Measurements from ENCODE around the gene SMIM8. TPM values are rescaled to one million over a fixed set of nuclear protein-coding genes. Genes with fewer than 3 reads are reported as not detected.

The SMIM8 gene
- 2.1 to 7.6 TPM (median 4.5 TPM) in 3 replicates for polyA plus RNA-seq
- 4.1 TPM for polyA plus RNA-seq (2011; ENCODE audit: low read depth)
- polyA plus RNA-seq (2011; cell fraction: cytosol; rRNA removed) = 2.6 and 5.5 TPM in 2 replicates
- polyA plus RNA-seq (2011; cell fraction: nucleus; rRNA removed) = 6.8 and 7.6 TPM in 2 replicates
- 3.2 and 5.4 TPM in 2 replicates for polyA plus RNA-seq (2012; ENCODE audit: low replicate concordance)
- 3.5 to 5.9 TPM in 2 of 3 replicates, not detected in the other for polyA minus RNA-seq
- polyA minus RNA-seq (2011; cell fraction: cytosol; rRNA and poly(A)+ RNA removed) = not detected
- 3.3 and 10.5 TPM in 2 replicates for polyA minus RNA-seq (2011; cell fraction: nucleus; rRNA and poly(A)+ RNA removed)

GRCh38 chr6:87322304-87323212 is at the start of gene SMIM8:
SMIM8 (plus strand) TSS chr6:87322588; CDS start chr6:87337032, 14,444 bp downstream.
- peak within 1 kb of the TSS; percentile 90 for H3K9ac ChIP-seq (ENCODE audit: control insufficient read depth, extremely low read depth, insufficient read depth, low read length)
- H3K4me1 ChIP-seq (ENCODE audit: control insufficient read depth, extremely low read depth, insufficient read depth, low read length) = no peaks in the 10 kb centered on the region
- no peaks in the 10 kb centered on the region for H4K20me1 ChIP-seq (ENCODE audit: control insufficient read depth, extremely low read depth, insufficient read depth, low read length)
- H2AFZ ChIP-seq (ENCODE audit: control insufficient read depth, low read length) = peak within 1 kb of the TSS; percentile 99
- no peaks in the 10 kb centered on the region for H3K27me3 ChIP-seq (ENCODE audit: control insufficient read depth, extremely low read depth, insufficient read depth, low read length)
- no peaks in the 10 kb centered on the region for H3K9me3 ChIP-seq (ENCODE audit: control insufficient read depth, low read depth, low read length)
- H3K9me1 ChIP-seq (ENCODE audit: control insufficient read depth, extremely low read depth, insufficient read depth, low read length) = no peaks in the 10 kb centered on the region
- DNase-seq (ENCODE audit: low read depth, low spot score) = peak; percentile 4
- H3K36me3 ChIP-seq (ENCODE audit: control insufficient read depth in 2 of 2, extremely low read depth in 1 of 2, insufficient read depth in 2 of 2, low read length in 2 of 2) = no peaks in the 10 kb centered on the region
- peaks cover 7% of the 10 kb centered on the region for H3K79me2 ChIP-seq (ENCODE audit: control insufficient read depth, insufficient read depth, low read length)
- H3K4me3 ChIP-seq (ENCODE audit: control insufficient read depth in 2 of 3, extremely low read depth in 1 of 3, insufficient read depth in 2 of 3, low read depth in 1 of 3, low read length in 3 of 3) = peak within 1 kb of the TSS; percentile 94 to 99 (median 99)
- FAIRE-seq = no peak
- H3K4me2 ChIP-seq (ENCODE audit: control insufficient read depth, extremely low read depth, insufficient read depth, low read depth, low read length) = peak within 1 kb of the TSS; percentile 94
- TF ChIP-seq CTCF (optimal IDR thresholded peaks at IDR 0.05 in 1 of 3, IDR thresholded peaks at IDR 0.05 in 1 of 3, conservative IDR thresholded peaks at IDR 0.05 in 1 of 3; ENCODE audit: extremely low read depth in 1 of 3, insufficient read depth in 2 of 3, low read length in 3 of 3) = peak; percentile 83 to 97 (median 91)
- TF ChIP-seq EZH2 (IDR thresholded peaks at IDR 0.05; ENCODE audit: low read length) = no peak
- peak within 1 kb of the TSS; percentile 86 for H3K27ac ChIP-seq (ENCODE audit: control insufficient read depth, insufficient read depth, low read length)
- dilution Hi-C loops (cut with MboI; ENCODE audit: extremely low pct_ligation_motif_present, low sequenced_read_pairs) = no loop called here

GRCh38 chr6:87274660-87275274 is 47.6 kb upstream of the SMIM8 start:
- peak; percentile 36 for FAIRE-seq
- no peak for TF ChIP-seq EZH2 (IDR thresholded peaks at IDR 0.05; ENCODE audit: low read length)
- no peak for TF ChIP-seq CTCF (optimal IDR thresholded peaks at IDR 0.05 in 1 of 3, IDR thresholded peaks at IDR 0.05 in 1 of 3, conservative IDR thresholded peaks at IDR 0.05 in 1 of 3; ENCODE audit: extremely low read depth in 1 of 3, insufficient read depth in 2 of 3, low read length in 3 of 3)

More at GRCh38 chr6:87274660-87275274, 47.6 kb upstream of the SMIM8 start:
- Histone ChIP-seq H3K27ac (ENCODE audit: control insufficient read depth, insufficient read depth, low read length) (no peak overlapping the region), H3K9ac (ENCODE audit: control insufficient read depth, extremely low read depth, insufficient read depth, low read length) (no peak overlapping the region), H3K9me3 (ENCODE audit: control insufficient read depth, low read depth, low read length) (no peaks in the 10 kb centered on the region), H3K4me2 (ENCODE audit: control insufficient read depth, extremely low read depth, insufficient read depth, low read depth, low read length) (no peak overlapping the region), H3K27me3 (ENCODE audit: control insufficient read depth, extremely low read depth, insufficient read depth, low read length) (no peaks in the 10 kb centered on the region), H3K79me2 (ENCODE audit: control insufficient read depth, insufficient read depth, low read length) (no peaks in the 10 kb centered on the region), H4K20me1 (ENCODE audit: control insufficient read depth, extremely low read depth, insufficient read depth, low read length) (no peaks in the 10 kb centered on the region), H3K9me1 (ENCODE audit: control insufficient read depth, extremely low read depth, insufficient read depth, low read length) (no peaks in the 10 kb centered on the region), H3K4me3 (ENCODE audit: control insufficient read depth in 2 of 3, extremely low read depth in 1 of 3, insufficient read depth in 2 of 3, low read depth in 1 of 3, low read length in 3 of 3) (no peak overlapping the region), H3K4me1 (ENCODE audit: control insufficient read depth, extremely low read depth, insufficient read depth, low read length) (no peaks in the 10 kb centered on the region), H3K36me3 (ENCODE audit: control insufficient read depth in 2 of 2, extremely low read depth in 1 of 2, insufficient read depth in 2 of 2, low read length in 2 of 2) (no peaks in the 10 kb centered on the region), H2AFZ (ENCODE audit: control insufficient read depth, low read length) (no peak overlapping the region)
- dilution Hi-C loops (cut with MboI; ENCODE audit: extremely low pct_ligation_motif_present, low sequenced_read_pairs) = no loop called here
- no peak for DNase-seq (ENCODE audit: low read depth, low spot score)
